SK-N-SH (cell line): ENCODE measurements around the gene HOXB5.

Experiments
- EZH2phosphoT487 ChIP-seq: fragments of 200-600 bp; sonication (generic); IDR thresholded peaks from 2 replicates; pipeline ENCODE4 v1.6.1; 2017; ENCODE audit warnings: low read depth, mixed run types, mild to moderate bottlenecking, antibody characterized with exemption, moderate library complexity, borderline replicate concordance
- TF ChIP-seq, protein P1 (sequence below): fragments of 150-350 bp; IDR thresholded peaks from 2 replicates; pipeline ENCODE4 v1.6.1; 2016; ENCODE audit warnings: mild to moderate bottlenecking, low read depth, low read length
- TF ChIP-seq, protein P2 (sequence below): fragments of 200-600 bp; sonication (generic); IDR thresholded peaks from 2 replicates; pipeline ENCODE4 v1.6.1; 2017; ENCODE audit warnings: antibody characterized with exemption, mild to moderate bottlenecking, moderate library complexity
- TF ChIP-seq, protein P3 (sequence below): IDR thresholded peaks from 2 replicates; pipeline ENCODE4 v1.4.0; 2012; ENCODE audit warnings: low read depth, borderline replicate concordance
- TF ChIP-seq, protein P4 (sequence below): IDR thresholded peaks from 2 replicates; pipeline ENCODE4 v1.4.0; 2012; ENCODE audit warnings: low read depth, borderline replicate concordance

DNA sequence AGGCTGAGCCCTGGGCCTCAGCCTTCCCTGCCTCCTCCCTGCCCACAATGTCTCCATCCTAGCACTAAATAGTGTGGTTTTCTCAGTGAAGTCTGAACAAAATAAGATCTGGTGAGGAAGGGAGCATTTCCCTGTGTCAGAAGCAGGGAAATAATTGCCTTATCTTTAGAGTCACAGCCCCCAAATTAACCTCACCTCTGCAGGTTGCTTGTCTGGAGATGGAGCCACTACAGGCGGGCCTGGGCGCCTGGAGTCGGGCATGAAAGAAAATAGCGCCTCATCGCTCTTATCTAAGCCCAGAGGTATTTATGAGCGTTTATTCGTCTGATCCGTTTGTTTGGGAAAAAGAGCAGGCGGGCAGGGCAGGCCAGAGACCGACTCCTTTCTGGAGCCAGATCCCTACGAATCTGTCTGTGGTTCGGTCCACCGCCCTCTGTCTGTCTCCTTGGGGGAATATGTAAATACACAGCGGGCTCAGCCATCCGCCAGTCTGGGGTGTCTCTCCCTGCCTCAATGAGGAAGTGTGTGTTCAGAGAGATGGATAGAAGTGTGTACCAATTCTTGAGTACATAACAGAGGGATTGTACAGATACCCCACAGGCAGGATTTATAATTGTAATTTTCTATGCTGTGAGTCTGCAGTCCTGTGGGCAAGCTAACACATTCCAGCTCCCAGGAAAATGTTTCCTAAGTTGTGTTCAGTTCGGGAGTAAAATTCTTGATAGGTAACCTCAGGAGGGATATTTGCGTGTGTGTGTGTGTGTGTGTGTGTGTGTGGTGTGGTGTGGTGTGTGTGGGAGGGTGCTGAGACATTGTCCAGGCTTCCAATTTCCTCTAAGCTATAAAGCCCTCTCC lies 6.9 kb upstream of the HOXB5 start:
- TF ChIP-seq, protein P1, sequence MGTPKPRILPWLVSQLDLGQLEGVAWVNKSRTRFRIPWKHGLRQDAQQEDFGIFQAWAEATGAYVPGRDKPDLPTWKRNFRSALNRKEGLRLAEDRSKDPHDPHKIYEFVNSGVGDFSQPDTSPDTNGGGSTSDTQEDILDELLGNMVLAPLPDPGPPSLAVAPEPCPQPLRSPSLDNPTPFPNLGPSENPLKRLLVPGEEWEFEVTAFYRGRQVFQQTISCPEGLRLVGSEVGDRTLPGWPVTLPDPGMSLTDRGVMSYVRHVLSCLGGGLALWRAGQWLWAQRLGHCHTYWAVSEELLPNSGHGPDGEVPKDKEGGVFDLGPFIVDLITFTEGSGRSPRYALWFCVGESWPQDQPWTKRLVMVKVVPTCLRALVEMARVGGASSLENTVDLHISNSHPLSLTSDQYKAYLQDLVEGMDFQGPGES, result no peak
- TF ChIP-seq, protein P2, sequence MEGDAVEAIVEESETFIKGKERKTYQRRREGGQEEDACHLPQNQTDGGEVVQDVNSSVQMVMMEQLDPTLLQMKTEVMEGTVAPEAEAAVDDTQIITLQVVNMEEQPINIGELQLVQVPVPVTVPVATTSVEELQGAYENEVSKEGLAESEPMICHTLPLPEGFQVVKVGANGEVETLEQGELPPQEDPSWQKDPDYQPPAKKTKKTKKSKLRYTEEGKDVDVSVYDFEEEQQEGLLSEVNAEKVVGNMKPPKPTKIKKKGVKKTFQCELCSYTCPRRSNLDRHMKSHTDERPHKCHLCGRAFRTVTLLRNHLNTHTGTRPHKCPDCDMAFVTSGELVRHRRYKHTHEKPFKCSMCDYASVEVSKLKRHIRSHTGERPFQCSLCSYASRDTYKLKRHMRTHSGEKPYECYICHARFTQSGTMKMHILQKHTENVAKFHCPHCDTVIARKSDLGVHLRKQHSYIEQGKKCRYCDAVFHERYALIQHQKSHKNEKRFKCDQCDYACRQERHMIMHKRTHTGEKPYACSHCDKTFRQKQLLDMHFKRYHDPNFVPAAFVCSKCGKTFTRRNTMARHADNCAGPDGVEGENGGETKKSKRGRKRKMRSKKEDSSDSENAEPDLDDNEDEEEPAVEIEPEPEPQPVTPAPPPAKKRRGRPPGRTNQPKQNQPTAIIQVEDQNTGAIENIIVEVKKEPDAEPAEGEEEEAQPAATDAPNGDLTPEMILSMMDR, result no peak
- TF ChIP-seq, protein P3, sequence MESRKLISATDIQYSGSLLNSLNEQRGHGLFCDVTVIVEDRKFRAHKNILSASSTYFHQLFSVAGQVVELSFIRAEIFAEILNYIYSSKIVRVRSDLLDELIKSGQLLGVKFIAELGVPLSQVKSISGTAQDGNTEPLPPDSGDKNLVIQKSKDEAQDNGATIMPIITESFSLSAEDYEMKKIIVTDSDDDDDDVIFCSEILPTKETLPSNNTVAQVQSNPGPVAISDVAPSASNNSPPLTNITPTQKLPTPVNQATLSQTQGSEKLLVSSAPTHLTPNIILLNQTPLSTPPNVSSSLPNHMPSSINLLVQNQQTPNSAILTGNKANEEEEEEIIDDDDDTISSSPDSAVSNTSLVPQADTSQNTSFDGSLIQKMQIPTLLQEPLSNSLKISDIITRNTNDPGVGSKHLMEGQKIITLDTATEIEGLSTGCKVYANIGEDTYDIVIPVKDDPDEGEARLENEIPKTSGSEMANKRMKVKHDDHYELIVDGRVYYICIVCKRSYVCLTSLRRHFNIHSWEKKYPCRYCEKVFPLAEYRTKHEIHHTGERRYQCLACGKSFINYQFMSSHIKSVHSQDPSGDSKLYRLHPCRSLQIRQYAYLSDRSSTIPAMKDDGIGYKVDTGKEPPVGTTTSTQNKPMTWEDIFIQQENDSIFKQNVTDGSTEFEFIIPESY, result no peak
- TF ChIP-seq EZH2phosphoT487, result no peak
- TF ChIP-seq, protein P4, sequence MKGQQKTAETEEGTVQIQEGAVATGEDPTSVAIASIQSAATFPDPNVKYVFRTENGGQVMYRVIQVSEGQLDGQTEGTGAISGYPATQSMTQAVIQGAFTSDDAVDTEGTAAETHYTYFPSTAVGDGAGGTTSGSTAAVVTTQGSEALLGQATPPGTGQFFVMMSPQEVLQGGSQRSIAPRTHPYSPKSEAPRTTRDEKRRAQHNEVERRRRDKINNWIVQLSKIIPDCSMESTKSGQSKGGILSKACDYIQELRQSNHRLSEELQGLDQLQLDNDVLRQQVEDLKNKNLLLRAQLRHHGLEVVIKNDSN, result no peak
